ENCODE measurements around the gene GNA14.

Gene GNA14

GRCh38 chr9:77460938-77461337, 187.2 kb downstream of the GNA14 start:
- DNase-seq (ENCODE audit: low read depth), result no peak
- H3K4me3 ChIP-seq (ENCODE audit: low read length), result no peak overlapping the region
- TF ChIP-seq CTCF (conservative IDR thresholded peaks at IDR 0.05; ENCODE audit: low read depth, low read length), result no peak

DNA sequence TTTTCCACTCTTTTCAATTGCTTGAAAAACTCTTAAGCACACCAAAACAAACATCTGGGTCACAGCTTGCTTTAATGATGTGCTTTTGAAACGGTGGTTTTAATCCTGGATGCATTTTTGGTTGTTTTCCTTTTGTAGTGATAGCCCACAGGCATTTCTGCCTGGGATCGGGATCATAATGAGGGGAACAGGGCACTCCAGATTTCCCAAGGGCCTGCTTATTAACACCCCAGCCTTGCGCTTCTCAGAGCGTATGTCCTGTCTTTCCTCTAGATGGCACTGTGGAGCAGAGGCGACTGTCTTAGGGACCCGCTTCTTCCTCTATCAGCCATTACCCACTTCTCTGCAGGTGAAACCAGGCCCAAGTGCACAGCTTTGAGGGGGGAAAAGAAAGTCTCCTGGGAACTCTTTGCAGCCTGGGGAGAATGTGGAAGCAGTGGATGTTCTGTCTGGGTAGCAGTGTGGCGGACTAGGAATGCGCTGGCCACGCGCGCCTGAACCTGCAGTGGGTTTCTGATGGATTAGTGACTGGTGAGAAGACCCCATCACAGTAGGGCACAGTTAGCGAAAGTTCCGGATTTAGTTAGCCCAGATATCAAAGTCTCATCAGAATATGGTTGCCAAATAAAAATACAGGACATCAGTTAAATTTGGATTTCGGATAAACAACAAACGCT, 190.1 kb downstream of the GNA14 start:
- DNase-seq (ENCODE audit: low read depth), result no peak
- H3K4me3 ChIP-seq (ENCODE audit: low read length), result no peak overlapping the region
- peak; percentile 94 for TF ChIP-seq CTCF (conservative IDR thresholded peaks at IDR 0.05; ENCODE audit: low read depth, low read length)

DNA sequence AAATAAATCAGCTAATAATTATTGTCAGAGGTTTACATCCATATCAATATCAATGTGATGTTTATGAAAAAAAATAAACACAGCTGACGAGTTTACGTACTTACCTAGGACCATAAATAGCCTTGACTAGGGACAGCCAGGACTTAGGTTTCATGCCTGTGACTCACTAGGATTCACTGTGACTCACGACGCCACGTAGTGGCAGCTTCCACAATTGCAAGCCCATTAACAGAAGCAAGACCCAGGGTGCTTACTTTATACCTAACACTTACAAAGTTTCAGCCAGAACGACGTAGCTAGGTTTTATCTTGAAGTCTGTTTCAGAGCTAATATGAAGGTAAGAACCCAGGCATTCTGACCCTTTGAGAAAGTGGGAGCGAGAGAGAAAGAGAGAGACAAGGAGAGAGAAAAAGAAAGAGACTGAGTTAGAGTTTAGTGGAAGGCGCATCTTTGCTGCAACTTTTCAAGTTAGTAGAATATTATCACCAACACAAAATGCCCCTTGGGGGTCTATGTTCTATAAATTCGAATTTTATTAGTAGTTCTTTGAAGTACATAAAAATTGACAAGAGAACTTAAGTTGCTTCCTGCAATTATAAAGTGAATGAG, 191.2 kb downstream of the GNA14 start:
- H3K4me3 ChIP-seq (ENCODE audit: low read length), result no peak overlapping the region
- peak; percentile 97 for TF ChIP-seq CTCF (conservative IDR thresholded peaks at IDR 0.05; ENCODE audit: low read depth, low read length)
- DNase-seq (ENCODE audit: low read depth), result peak; percentile 55

GRCh38 chr9:77455312-77455927, 192.7 kb downstream of the GNA14 start:
- no peak for DNase-seq (ENCODE audit: low read depth)
- TF ChIP-seq CTCF (conservative IDR thresholded peaks at IDR 0.05; ENCODE audit: low read depth, low read length), result peak; percentile 54
- H3K4me3 ChIP-seq (ENCODE audit: low read length), result no peak overlapping the region

DNA sequence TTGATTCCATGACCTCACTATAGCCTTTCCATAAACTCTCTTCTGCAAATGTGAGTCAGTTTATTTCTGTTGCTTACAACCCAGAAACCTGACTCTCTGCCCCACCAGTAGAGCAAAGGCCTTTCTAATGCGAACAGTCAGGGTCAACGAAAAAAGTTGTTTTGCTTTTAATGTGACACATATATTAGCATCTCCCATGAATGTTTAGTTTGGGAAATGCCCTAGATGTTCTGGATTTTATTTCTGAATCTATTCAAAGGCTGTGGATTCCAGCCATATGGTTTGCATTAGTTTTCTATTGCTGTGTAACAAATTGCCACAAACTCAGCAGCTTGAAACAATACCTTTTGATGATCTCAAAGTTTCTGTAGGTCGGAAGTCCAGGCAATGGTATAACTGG, 193.5 kb downstream of the GNA14 start:
- DNase-seq (ENCODE audit: low read depth), result no peak
- no peak overlapping the region for H3K4me3 ChIP-seq (ENCODE audit: low read length)
- no peak for TF ChIP-seq CTCF (conservative IDR thresholded peaks at IDR 0.05; ENCODE audit: low read depth, low read length)

DNA sequence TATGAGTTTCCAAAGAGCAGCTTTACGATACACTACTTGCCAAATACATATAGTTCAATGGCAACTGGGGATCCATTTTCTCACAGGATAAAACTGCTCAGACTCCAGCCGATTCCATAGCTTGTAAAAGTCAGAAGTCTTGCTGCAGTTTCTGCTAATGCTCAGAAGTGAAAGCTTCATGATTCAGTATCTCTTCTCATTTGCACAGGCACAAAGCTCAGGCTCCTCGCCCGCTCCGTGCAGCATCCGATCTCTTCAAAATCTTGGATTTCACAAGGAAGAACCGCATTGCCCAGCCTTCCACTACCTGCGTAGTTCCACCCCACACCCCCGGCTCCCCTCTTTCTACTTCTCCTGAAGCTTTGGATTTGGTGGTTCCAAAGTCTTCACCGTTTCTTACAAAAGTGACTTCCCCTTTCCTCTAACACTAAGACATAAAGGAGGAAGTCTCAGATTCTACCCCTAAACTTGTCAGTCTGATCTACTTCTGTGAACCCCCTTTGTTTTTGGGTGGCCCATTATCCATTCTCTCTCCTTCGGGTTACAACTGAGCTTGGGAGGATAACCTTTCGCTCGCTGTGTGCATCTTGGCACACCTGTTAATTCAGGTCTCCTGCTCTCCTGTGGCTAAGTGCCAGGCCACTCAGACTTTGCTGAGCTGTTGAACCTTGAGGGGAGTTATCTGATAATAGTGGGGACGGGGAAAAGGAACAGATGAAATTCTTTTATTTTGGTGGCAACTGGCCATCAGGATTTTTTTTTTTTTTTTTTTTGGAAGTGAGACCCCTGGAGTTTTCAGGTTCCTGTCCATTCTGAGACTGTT, 194.1 kb downstream of the GNA14 start:
- H3K4me3 ChIP-seq (ENCODE audit: low read length), result no peak overlapping the region
- no peak for TF ChIP-seq CTCF (conservative IDR thresholded peaks at IDR 0.05; ENCODE audit: low read depth, low read length)
- DNase-seq (ENCODE audit: low read depth), result no peak
